Activated T-helper 1 cell treated with Interleukin-2 at 50 U/mL for 16 hours (primary cell): ENCODE data around the gene EREG.
"Not testable (repeated sequence)": the region's sequence is repeated elsewhere in the genome, so short reads cannot be mapped to it uniquely, and the experiment has no call there.

Experiments used
- DNase-seq: peaks from one replicate; pipeline ENCODE4 v3.0.0-alpha.2; 2020; ENCODE audit warnings: low read depth

The EREG gene

DNA sequence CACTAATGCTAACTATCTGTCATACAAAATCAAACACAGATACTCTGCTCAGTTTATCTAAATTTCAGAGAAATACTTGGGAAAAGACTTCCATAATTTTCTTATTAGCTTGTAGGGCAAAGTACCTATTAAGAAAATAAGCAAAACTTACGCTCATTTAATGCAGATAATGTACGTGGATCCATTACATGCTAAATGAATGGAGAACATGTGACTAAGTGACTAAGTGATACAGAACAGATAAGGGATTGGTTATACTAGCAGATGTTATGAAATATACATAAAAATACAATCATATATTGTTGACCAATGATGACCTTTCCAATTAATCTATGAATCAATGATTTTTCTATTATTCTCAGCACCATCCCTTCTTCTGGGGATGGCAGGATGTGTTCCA, 25.7 kb downstream of the EREG start:
- no peak for DNase-seq

DNA sequence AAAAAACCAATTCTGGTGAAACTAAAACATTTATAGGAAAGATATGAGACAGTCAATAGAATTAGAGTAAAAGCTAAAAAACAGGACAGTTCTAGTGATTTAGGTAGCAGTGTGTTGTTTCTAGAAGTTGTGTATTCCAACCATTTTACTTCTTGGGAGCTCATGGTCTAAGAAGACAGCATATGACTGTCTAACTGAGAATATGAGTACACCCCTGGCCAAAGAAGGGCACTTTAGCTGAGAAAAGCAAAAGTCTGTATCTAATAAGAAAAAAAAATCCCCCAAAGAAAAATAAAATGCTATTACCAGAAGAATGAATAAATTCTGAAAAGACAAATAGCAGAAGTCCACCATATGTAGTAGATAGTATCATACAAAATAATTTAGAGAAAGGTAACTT, 26.4 kb downstream of the EREG start:
- DNase-seq, result no peak

DNA sequence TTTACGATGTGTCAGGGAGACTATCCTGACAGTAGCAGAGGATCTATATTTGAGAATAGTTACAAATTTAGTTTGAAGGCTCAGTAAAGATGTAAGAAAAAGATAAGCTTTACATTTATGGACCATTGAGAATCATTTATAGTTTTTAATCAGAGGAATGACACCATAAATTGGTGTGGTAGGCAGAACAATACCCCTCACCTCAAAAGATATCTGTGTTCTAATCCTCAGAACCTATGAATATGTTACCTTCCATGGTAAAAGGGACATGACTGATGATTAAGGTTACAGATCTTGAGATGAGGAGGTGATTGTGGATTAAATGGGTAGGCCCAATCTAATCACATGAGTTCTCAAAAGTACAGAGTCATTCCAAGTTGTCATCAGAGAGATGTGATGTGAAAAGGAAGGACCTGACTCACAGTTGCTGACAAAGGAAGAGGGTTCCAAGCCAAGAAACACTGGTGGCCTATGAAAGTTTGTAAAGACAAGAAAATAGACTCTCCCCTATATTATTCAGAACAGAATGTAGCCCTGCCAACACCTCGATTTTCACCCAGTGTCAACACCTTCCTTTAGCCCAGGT, 27.0 kb downstream of the EREG start:
- DNase-seq, result no peak

DNA sequence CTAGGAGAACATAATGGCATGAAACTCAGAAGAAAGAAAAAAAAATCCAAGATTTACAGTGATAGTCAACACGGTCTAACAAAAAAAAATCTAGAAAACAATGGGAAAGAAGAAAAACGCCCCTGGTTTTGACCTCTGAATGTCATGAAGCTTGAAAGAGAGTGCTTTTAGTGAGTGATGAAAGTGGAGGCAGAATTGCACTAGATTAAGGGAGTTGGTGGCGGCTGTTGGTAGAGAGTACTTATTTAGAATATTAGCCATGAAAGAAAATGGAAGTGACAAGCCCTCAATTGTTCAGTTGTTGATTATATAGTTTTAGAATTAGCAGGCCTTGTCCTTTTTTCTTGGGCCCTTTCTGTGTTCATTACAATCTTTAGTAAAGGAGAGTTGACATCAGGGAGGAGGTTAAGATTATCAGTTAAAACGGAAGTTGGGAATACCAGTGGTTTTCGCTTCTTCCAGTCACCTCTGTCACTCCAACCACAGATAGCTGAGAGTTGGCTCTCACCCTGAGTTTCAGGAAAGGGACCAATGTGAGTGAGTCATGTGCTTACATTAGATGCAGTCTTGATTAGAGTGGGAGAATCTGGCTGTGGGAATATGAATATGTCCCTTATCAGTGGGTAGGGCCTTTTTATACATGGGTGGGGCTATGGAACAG, 29.7 kb downstream of the EREG start:
- no peak for DNase-seq

DNA sequence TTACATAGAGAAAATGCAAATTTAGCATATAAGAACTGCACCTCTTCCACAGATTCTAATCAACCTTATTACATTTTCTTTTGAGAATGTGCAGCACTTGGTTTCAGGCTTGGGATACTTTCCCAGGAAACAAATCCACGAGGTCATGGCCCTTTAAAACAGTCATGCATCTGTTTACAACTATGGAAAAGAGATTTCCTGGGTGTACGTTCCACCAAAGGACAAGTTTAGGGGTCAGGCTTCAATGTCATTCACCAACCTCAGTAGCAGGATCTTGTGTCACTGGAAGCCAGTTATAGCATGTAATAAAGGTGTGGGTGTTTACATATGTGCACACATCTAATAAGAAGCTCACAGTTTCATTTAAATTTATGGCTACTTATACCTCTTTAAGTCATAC, 30.7 kb downstream of the EREG start:
- DNase-seq, result no peak

DNA sequence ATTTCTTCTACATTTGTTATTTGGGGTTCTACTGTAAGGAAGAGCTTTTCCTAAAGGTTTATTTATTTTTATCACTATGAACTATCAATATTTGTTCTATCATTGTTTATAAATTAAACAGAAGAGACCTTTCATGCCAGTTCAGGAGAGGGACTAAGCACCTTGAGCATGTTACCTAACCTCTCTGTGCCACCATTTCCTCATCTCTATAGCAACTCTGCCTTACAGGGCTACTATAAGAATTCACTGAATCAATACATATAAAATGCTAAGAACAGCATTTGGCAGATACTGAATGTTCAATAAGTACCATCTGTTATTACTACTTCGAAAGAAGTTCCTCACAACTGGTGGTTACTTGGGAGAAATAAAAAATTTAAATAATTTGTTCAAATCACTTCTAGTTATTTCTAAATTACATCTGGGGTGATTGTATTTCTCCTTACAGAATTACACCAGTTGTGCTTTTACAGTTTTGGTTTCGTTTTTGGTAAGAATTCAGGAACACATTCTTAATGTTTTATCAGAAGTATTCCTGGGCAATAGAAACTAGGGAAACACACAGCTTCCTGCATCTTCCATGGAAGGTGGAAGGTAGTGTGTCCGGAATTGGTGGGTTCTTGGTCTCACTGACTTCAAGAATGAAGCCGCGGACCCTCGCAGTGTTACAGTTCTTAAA, 32.9 kb downstream of the EREG start:
- no peak for DNase-seq

DNA sequence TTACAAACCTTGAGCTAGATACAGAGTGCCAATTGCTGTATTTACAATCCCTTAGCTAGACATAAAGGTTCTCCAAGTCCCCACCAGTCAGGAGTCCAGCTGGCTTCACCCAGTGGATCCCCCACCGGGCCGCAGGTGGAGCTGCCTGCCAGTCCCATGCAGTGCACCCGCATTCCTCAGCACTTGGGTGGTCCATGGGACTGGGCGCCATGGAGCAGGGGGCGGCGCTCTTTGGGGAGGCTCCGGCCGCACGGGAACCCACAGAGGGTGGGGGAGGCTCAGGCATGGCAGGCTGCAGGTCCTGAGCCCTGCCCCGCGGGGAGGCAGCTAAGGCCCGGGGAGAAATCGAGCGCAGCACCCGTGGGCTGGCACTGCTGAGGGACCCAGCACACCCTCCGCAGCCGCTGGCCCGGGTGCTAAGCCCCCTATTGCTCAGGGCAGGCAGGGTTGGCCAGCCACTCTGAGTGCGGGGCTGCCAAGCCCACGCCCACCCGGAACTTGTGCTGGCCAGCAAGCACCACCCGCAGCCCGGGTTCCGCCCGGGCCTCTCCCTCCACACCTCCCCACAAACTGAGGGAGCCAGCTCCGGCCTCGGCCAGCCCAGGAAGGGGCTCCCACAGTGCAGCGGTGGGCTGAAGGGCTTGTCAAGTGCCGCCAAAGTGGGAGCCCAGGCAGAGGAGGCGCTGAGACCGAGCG, 34.1 kb downstream of the EREG start:
- not testable (repeated sequence) for DNase-seq

DNA sequence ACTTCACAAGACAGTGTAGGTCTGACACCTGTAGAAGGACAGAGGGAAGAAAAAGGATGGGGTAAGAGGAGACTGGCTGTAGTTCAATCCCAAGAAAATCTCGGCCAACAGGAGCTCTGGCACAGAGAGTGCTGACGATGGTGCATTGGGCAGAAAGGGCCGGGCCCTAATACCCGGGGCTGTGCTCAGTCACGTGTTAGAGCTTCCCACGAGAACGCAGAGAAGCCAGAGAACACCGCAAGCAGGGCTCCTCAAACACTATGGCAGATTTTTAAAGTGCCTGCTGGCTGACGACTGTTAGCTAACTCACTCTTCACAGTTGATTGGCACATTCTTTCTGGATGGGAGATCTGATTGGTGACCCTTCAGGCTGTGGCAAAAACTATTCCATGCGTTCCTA, 35.5 kb downstream of the EREG start:
- no peak for DNase-seq

DNA sequence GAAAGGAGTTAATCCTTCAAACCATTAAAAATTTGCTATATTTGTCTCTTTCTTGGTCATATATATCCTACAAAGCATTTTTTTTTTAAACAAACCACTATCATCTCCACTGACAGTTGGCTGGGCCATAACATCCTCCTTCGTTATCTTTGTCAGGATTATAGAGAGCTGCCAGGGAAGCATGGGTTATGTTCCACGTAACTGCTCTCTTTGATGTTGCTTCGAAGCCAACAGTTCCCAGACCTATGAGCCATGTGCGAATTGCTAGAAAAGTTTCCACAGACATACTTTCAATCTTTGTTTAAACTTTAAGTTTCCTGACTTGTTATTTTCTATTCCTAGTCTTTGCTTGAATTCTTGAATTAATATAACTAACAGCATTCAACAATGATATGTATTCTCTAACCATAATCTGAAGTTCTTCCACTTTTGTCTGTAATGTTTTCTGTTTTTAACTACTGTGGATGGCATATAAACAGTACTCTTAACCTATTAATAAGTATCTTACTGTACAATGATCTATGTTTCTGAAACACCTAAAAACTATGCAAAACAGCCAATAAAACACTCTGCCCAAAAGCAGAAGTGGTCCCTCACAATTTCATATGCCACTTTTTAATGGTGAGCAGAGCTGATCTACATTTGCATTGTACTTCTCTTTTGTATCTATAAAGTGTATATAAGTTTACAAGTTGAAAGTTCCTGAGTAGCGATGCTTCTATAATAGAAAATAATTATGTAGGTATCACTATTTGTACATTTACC, 37.9 kb downstream of the EREG start:
- no peak for DNase-seq

DNA sequence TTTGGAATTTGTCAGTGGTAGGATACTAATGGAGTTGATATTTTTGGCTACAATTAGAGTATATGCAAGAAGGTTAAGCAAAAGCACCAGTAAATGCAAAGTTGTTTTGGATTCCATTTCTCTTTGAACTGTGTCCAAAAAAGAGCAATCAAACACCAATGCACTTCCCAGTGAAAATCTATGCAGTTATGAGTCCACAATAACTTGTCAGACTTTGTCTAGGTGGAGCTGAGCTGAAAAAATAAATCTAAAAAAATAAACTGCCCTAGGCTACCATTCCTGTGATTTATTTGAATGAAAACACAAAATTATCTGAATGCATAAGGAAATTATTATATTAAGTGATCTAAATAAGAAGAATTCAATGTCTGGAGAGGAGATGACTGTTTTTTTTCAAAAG, 42.9 kb downstream of the EREG start:
- DNase-seq, result no peak

DNA sequence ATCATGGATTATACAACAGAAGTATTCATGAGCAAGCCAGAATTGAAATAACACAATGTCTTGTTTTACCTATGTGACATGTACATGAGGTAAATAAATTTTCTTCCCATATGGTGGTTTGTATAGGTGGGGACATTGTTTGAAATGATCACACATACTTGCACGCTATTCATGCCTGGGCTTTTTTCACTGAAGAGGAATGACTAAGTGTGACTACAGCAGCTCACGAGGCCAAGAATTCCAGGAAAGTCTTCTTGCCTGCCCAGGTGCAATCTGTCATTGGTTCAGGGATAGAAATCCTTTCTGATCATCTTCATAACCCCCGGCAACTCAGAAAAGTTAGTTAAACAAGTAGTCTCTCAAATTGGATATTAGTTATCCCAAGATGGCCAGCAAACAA, 43.7 kb downstream of the EREG start:
- no peak for DNase-seq

DNA sequence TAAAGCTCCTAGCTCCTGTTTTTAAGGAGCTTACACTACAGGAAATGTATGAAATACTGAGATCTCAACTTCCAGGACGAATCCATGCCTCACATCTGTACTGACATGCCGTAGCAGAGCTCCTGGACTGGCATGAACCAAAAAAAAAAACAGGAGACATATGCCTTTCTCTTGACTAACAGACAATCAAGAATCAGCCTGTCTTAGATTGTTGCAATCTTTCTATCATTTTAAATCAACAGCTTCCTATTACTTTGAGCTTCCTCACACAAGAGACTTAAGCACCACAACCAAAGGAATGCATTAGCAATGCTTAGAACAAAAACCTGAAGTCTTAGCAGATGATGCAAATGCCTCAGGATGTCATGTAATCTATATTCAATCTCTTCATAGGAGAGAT, 45.3 kb downstream of the EREG start:
- DNase-seq, result no peak

DNA sequence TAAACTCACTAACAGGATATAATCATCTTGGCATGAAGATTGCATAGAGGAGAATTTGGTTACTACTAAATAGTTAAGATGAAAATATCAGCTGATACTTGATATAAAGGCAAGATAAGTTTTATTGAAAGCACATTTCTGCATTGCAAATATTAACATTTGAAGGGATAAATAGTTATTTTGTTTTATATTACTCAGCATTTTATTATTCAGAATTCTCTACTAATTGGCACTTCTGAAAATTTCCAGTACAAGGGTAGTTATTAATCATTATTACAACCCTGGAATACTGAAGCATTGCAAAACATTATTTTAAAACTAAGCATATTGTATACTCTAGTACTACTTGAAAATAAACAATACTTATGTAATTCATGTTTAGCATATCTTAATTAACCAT, 47.3 kb downstream of the EREG start:
- no peak for DNase-seq

DNA sequence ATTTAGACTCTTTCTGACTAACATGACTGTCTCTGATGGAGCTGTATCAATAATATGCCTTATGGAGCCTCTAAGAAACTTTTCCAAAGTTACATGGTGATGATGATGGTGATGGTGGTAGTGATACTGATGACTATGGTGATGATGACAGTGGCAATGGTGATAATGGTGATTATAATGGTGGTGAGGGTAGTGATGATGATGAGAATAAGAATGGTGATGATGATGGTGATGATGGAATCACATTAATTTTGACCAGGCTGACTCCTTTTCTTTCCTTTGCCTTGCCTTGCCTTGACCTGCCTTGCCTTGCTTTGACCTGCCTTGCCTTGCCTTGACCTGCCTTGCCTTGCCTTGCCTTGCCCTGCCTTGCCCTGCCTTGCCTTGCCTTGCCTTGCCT, 48.3 kb downstream of the EREG start:
- no peak for DNase-seq

DNA sequence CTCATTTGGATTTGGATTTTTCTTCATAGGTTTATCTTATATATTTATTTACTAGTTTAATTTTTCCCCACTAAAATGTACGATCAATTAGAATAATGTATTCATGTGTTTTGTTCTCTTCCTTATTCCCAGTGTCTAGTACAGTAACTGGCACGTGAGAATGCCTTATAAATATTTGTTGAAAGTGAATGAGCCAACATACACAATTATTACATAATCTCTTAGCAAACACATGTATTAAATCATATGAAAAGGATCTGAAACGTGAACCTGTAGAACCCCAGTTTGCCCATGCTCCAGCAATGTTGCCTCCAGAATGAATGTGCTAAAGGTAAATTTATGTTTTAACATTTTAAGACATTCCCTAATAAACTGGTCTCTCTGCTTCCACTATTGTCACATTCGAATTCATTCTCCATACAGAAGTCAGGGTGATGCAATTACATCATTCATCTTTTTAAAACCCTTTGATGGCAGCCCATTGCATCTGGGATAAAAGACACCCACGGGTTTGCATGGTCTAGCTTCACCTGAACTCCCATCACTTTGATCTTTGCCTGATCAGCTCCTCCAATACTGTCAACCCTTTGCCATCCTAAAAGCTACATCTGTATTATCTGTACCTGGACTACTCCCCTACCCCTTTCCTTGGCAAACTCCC, 49.3 kb downstream of the EREG start:
- DNase-seq, result no peak

DNA sequence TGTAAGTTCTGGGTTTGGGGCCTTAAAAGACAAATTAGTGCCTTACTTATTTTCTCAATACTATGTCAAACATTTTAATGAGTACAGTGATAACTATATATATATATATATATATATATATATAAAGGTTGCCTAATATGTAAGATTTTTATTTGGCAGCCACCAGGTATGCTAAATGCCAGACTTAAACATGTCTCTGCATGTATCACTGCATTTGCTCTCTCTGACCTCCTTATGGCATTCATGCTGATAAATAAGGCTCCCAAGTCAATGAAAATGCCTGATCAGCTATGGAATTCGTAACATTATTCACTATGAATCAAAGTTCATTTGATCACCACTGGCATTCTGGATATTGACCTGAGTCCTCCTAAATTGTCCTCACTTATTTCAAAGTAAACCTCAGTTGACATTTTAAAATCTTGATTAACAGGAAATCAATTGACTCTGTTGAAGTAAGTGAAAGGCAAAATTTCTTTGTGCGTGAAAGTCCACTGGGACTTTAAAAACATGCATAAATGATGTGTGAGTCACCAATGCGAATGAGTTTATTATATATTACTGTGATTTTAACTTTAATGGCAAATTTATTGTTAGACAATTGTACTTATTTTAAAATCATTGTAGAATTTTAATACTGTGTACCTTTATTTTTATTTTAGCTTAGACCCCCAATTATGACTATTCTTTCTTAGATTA, 50.8 kb downstream of the EREG start:
- DNase-seq, result no peak

DNA sequence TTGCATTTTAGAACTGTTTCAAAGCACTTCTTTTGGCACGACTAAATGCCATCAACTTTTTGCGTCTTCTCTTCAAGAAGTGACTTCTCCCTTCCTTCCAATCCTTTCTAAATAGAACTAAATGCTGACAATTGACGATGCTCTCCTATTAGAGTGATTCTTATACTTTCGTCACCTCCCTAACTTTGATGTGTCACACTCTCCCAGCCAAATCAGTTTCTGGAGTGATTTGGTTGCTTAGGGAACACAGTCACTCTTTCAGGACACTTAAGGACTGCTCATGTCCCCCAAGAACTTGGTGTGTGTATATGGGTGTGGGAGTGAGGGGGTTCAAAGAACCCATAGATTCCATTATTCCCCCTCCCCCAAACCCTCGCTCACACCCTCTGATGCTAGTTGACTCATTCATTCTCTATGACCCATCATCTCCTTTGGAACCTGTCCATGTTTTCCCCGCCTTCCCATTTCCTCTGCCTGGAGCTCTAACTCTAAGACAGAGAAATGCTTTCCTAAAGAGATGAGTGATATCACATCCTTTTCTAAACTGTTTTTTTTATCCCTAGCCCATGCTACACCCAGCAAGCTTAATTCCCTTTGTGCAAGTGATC, 53.2 kb downstream of the EREG start:
- DNase-seq, result no peak

DNA sequence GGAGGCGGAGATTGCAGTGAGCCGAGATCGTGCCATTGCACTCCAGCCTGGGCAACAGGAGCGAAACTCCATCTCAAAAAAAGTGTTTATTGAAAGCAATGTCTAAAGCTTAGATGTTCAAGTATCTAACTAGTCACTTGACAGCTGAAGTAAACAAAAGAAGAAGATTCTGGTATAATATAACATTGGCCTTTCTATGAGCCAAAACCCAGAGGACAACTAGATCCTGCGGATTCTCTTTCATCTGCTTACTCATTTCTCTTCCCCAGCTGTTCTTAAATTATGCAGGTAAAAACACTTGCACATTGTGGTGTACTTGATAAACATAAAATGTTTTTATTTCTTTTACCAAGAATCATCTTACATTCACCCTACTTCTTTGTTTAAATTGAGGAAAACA, 55.9 kb downstream of the EREG start:
- no peak for DNase-seq

DNA sequence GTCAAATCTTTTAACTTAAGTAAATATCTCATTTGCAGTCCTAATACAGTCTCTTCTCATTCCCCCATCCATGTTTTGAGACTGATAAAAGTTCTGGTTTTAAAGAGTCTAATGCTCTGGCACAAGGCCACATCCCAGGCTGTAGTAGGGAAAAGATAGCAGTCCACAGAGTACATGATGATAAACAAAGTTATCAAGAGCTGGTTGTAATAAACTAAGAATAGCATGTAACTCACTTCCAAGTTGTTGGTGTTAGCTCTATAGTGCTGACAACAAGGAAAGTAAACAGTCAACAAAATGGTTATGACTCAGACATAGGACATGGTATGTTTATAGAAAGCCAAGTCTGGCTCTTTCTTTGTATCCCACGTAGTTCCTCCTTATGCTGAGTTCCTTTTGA, 58.2 kb downstream of the EREG start:
- DNase-seq, result no peak

DNA sequence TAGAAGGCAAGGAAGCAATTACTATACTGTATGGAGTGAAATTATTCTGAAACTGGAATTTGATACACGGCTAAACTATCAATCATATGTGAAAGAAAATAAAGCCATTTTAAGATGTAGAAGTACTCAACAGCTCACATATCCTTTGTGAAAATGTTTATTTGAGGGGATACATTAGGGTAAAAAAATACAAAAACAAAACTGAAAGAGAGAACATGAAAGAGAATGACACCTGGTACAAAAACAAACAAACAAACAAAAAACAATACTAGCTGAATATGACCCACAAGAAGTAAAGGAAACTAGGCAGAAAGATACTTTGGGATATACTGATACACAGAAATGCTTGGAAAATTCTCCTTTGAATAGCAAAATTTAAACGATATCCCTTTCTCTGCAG, 59.2 kb downstream of the EREG start:
- no peak for DNase-seq

DNA sequence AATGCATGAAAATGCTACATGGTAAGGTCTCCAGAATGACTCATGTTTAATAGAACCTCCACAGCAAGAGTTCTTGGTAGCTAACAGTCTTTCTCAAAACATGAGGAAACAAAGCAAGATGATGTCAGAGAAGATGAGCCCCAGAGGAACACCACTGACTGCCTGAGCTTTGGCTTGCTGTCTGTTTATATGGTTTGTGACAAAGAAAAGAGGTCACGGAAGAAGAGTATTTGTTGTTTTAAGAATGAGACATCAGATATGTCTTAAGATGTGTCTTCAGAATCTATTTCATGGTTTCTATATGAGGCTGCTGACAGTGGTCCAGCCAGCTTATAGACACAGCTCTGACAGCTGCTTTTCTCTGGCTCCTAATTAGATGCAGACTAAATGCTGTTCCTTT, 61.2 kb downstream of the EREG start:
- DNase-seq, result no peak
